Measurements from ENCODE around the gene YBX2.

The YBX2 gene

DNA sequence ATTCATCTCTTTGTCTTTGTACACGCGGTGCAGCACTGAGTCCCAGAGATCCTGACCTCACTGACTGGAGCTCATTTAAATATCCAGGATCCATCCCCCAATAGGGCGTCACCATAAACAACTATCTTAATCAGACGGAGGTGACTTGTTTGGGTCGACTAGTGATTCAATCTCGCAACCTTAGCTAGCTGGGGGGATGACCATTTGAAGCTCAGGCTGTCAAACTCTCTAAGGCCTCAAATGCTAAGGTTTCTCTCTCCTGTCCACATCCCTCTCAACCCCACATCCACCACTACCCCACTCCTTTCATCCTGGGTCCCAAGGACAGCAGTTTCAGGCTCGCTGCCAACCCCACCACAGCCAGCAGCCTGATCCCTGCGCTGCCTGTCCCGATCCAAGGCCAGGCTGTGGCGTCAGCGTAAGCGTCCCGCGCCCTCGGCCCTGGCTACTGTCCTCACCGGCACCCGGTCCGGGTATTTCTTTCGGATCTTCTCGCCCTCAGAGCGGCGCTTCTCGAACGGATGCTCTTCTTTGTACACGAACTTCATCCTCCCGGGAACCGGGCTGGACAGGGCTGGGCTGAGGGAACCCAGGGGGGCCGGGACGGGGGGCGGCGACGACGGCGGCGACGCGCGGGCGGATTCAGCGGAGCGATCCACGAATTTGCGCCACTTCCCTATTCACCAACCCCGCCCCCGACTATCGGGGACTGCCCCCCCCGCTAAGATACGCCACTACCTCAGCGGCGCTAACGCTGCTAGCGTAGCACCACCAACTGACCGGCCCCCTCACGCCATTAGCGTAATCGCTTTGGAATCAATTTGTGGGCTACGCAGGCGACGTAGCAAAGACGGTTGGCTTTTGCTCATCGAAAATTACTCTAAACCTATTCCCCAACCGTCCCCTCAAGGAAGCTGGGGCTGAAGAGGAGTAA, 52.4 kb downstream of the YBX2 start, which contains the start of gene GABARAP:
Gene GABARAP (minus strand): TSS at position 667 of the 934 bp plus-strand sequence. CDS start 119 bp downstream, at position 548.
- no peak for FAIRE-seq

DNA sequence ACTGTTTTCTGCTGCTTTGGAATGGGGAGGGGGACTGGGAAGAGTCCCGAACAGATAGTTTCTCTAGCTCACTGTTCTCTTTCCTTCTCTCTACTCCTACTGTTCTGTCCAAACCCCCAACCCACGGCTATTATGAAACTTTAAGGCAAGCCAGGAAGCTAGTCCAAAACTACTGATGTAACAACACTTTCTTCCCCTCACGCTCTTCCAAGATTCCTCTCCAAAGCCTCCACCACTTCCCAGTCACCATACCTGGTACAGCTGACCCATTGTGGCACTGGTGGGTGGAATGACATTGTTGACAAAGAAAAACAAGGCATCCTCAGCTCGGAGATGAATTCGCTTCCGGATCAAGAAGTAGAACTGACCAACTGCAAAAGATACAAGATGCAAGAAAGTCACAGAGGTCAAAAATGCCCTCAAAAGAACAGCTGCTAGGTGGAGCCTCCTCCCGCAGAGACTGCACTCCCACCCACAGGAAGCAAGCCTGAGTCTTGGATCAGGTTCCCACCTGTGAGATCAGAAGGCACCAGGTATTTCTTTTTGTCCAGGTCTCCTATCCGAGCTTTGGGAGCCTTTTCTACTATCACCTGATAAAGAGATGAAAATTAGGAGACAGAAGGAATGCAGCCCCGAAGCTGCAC, 53.2 kb downstream of the YBX2 start:
- no peak for FAIRE-seq

DNA sequence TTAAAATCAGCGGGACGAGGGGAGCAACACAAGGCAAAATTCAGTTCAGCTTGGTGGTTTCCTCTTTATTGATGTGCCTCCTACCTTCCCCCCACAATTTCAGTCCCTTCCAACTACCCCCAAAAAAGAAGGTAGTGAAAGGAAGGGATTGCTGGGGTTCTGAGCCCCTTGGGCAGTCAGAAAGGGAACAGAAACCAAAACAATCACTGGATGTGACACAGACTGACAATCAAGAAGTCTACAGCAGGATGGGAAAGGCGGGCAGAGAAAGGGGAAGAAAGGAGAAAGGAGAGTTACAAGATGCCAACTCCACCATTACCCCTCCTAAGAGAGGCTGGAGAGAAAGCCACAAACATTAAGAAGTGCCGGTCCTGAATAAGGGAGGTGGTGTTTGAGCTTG, 54.1 kb downstream of the YBX2 start:
- no peak for FAIRE-seq

DNA sequence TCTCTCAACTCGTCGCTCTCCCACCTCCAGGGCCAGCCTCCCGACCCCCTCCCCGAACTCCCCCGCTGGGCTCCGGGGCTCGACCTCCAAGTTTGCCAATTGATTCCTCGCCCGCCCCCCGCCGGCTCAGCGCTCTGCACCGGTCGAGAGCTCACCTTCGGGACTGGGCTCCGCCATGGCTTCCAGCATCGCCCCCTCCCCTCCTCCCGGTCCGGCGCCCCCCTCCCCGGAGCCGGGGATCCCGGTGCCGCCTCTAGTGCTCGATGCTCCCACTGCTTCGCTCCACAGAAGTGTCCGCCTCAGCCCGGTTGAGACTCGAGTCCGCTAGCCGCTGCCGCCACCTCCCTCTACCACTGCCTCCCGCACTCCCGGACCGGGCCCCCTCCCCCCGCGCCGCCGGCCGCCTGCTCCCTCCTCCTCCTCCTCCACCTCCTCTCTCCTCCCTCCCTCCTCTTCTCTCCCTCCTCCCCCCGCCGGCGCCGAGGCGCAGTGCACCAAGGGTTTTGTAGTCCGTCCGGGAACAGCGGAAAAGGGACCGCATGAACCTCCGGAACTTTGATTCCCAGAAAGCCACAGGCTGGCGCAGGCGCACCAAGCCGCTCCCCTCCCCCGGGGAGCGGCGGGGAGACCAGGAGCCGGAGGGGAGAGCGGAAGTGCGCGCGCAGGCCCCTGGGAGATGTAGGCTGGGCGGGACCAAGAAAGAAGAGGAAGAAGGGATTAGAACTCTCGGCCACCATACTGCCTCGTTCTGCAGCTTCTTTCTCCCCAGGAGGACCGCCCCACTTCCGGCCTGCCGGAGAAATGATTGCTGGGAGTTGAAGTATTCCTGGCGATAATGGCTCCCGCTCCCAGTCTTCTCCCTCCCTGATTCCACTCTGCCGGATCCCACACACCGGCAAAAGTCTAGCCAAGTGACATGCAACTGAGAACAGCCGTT, 55.1 kb downstream of the YBX2 start, which contains the start of gene PHF23:
Gene PHF23 (minus strand): TSS at position 367 of the 937 bp plus-strand sequence. CDS start 178 bp downstream, at position 189.
- peak; percentile 47 for FAIRE-seq

DNA sequence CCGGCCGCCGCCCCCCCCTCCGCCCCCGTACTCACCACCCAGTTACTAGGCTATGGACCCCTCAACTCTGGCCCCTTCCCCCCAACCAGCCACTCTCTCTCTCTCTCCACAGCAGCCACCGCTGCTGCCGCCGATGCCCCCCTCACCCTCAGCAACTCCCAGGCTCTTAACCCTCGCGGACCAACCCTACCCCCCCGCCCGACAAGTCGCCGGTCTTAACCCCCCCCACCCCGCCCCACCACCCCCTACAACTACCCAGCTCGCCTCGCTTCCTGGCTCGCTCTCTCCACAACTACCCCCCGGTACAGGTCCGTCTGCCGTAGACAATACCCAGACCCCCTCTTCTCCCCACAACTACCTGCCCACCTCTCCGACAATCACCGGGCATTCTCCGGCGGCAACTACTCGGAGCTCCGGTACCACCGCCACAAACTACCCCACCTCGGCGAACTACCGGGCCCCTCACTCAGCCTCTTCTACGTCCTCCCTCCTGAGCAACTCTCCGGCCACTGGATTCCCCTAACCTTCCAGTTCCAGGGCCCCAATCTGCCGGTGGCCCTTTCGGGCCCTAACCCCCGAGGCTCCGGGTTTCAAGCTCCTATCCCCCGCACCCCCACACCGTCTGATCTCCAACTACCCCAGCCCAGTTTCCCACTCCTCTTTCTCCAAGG, 55.9 kb downstream of the YBX2 start:
- FAIRE-seq: no peak
